ENCODE results near the gene ITGB1.
A peak's percentile ranks its signal among the peaks of the same experiment; 100 is the strongest.
"Not testable (repeated sequence)": the region's sequence is repeated elsewhere in the genome, so short reads cannot be mapped to it uniquely, and the experiment has no call there.

ITGB1 gene

GRCh38 chr10:32958085-32959005 lies at the start of gene ITGB1:
Gene ITGB1, minus strand, starts transcription at chr10:32958230. Its CDS starts 22,672 bp downstream, at chr10:32935558.
- DNase-seq = peak; percentile 88

GRCh38 chr10:33006342-33006887 lies 48.4 kb upstream of the ITGB1 start:
- DNase-seq = no peak

- DNase-seq = peak; percentile 83
Observed at GRCh38 chr10:33005322-33006301, 47.6 kb upstream of the ITGB1 start.

GRCh38 chr10:33001908-33002492 lies 44.0 kb upstream of the ITGB1 start:
- DNase-seq = no peak

- not testable (repeated sequence) for DNase-seq
Observed at GRCh38 chr10:32998060-32998581, 40.1 kb upstream of the ITGB1 start.

- DNase-seq = no peak
Observed at GRCh38 chr10:32995751-32996150, 37.7 kb upstream of the ITGB1 start.

GRCh38 chr10:32995066-32995622 lies 37.1 kb upstream of the ITGB1 start:
- no peak for DNase-seq

- not testable (repeated sequence) for DNase-seq
Observed at GRCh38 chr10:32994632-32995031, 36.6 kb upstream of the ITGB1 start.

GRCh38 chr10:32992310-32992709 lies 34.3 kb upstream of the ITGB1 start:
- not testable (repeated sequence) for DNase-seq

- no peak for DNase-seq
Observed at GRCh38 chr10:32990811-32991210, 32.8 kb upstream of the ITGB1 start.

- no peak for DNase-seq
Observed at GRCh38 chr10:32988604-32989003, 30.6 kb upstream of the ITGB1 start.

GRCh38 chr10:32987172-32987571 lies 29.1 kb upstream of the ITGB1 start:
- DNase-seq = no peak

GRCh38 chr10:32985775-32986350 lies 27.8 kb upstream of the ITGB1 start:
- DNase-seq = peak; percentile 40

- no peak for DNase-seq
Observed at GRCh38 chr10:32985341-32985764, 27.3 kb upstream of the ITGB1 start.

GRCh38 chr10:32984003-32984600 lies 26.1 kb upstream of the ITGB1 start:
- DNase-seq = no peak

- peak; percentile 86 for DNase-seq
Observed at GRCh38 chr10:32982911-32983909, 25.2 kb upstream of the ITGB1 start.

GRCh38 chr10:32982293-32982709 lies 24.3 kb upstream of the ITGB1 start:
- peak; percentile 79 for DNase-seq

GRCh38 chr10:32981760-32982159 lies 23.7 kb upstream of the ITGB1 start:
- DNase-seq = no peak

- DNase-seq = peak; percentile 96
Observed at GRCh38 chr10:32980558-32981468, 22.8 kb upstream of the ITGB1 start.
